NB4 (cell line): ENCODE data around the gene CBY1.
"Not testable (repeated sequence)": the region's sequence is repeated elsewhere in the genome, so short reads cannot be mapped to it uniquely, and the experiment has no call there.

Source experiments
- DNase-seq: peaks from one replicate; pipeline ENCODE4 v3.0.0; 2010; ENCODE audit warnings: low read depth
- H3K4me3 ChIP-seq: one replicate; pipeline ENCODE4 v1.5.1; 2011; ENCODE audit warnings: mild to moderate bottlenecking, low read depth, low read length, moderate library complexity
- MYC ChIP-seq: IDR thresholded peaks from 2 replicates; pipeline ENCODE4 v1.6.1; 2011; ENCODE audit warnings: low read depth, low read length
- POLR2A ChIP-seq: IDR thresholded peaks from 2 replicates; pipeline ENCODE4 v1.6.1; 2011; ENCODE audit warnings: mild to moderate bottlenecking; ENCODE audit not compliant: insufficient read length; ENCODE audit errors: extremely low read depth
- TF ChIP-seq, protein P1 (sequence below): IDR thresholded peaks from one replicate; pipeline ENCODE4 v1.5.1; 2012; ENCODE audit warnings: low read depth, low read length
- TF ChIP-seq, protein P2 (sequence below): IDR thresholded peaks from 2 replicates; pipeline ENCODE4 v1.6.1; 2011; ENCODE audit warnings: low read depth, low read length

Gene CBY1

DNA sequence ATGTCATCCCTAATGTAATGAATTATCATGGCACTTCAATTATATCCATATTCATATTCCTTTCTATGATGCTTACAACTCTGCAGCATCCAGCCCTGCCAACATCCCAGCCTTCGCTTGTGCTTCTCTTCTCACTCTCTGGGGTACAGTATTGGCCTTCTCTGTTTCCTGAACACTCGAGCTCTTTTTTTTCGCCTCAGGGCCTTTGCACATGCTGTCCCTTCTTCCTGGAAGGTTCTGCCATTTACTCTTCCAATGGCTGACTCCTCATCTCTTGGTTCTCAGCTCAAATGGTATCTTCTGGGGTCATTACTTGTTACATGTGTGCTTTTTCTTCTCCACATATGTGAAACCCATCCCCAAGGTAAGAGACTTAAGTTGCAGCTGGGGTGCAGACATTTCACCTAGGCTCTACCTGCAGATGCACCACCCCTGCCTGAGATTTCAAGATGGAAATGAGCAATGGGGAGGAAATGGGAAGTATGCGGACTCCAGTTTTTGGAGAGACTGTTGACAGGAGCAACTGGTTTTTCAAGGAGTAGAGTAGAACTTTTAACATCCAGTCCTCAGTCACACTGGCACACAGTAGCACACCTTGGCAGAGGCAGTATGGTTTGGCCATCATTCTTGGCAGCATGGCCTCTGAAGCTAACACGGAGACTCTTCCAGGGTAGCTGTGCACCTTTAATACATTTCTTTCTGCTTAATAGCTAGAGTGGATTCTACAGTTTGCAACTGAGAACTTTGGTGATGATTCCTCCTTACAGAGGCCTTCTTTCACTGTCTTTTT is 44.0 kb upstream of the CBY1 start:
- TF ChIP-seq, protein P1, sequence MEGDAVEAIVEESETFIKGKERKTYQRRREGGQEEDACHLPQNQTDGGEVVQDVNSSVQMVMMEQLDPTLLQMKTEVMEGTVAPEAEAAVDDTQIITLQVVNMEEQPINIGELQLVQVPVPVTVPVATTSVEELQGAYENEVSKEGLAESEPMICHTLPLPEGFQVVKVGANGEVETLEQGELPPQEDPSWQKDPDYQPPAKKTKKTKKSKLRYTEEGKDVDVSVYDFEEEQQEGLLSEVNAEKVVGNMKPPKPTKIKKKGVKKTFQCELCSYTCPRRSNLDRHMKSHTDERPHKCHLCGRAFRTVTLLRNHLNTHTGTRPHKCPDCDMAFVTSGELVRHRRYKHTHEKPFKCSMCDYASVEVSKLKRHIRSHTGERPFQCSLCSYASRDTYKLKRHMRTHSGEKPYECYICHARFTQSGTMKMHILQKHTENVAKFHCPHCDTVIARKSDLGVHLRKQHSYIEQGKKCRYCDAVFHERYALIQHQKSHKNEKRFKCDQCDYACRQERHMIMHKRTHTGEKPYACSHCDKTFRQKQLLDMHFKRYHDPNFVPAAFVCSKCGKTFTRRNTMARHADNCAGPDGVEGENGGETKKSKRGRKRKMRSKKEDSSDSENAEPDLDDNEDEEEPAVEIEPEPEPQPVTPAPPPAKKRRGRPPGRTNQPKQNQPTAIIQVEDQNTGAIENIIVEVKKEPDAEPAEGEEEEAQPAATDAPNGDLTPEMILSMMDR: no peak
- DNase-seq: no peak
- no peak overlapping the region for H3K4me3 ChIP-seq

DNA sequence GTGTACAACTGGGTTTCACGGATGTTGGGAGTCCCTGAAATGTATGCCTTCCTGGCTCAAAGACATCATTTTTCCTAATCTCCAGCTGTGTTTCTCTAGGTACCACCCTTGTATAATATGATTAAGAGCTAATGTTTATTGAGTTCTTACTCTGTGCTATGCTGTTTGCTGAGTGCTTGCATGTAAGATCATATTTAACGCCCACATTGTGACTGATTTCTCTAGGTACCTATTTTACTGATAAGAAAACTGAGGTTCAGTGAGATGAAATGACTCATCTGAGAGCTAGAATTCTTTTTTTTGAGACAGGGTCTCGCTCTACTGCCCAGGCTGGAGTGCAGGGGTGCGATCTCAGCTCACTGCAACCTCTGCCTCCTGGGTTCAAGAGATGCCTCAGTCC is 42.9 kb upstream of the CBY1 start:
- no peak overlapping the region for H3K4me3 ChIP-seq
- DNase-seq: no peak
- TF ChIP-seq MYC (no peak), POLR2A (no peak)
- TF ChIP-seq, protein P1: no peak
- TF ChIP-seq, protein P2, sequence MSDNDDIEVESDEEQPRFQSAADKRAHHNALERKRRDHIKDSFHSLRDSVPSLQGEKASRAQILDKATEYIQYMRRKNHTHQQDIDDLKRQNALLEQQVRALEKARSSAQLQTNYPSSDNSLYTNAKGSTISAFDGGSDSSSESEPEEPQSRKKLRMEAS: no peak

DNA sequence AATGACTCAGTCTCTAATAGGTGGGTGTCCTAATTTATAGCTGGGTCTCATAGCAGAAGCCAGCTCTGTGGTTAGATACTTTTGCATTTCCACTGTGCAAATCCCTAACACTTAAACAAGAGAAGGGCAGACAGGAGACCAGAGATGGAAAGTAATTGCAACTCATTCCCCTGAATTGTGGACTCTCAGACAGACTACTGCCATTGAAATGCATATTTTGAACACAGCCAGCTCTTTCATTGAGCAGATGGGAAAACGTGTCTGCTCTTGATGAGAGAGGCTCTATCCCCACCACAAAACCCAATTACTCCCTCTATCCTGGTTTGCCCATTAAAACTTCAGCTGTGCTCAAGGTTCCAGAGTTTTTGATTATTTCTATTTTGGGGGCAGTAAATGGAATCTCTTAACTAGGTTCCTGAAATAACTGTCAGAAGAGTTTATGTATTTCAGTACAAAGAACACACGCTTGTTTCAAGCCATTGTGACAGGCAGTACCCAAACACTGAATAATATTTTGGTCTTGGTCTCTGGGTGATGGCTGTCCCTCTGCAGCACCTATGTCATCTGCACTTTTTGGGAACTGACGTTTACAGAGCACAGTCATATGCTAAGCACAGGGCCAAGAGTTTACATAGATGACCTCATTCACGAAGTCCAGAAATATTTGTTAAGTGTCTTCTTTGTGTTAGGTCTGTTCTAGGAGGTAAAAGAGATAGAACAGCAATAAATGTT is 41.9 kb upstream of the CBY1 start:
- DNase-seq: no peak
- no peak overlapping the region for H3K4me3 ChIP-seq
- TF ChIP-seq, protein P2: no peak
- TF ChIP-seq MYC: no peak
- no peak for TF ChIP-seq POLR2A
- TF ChIP-seq, protein P1: no peak

DNA sequence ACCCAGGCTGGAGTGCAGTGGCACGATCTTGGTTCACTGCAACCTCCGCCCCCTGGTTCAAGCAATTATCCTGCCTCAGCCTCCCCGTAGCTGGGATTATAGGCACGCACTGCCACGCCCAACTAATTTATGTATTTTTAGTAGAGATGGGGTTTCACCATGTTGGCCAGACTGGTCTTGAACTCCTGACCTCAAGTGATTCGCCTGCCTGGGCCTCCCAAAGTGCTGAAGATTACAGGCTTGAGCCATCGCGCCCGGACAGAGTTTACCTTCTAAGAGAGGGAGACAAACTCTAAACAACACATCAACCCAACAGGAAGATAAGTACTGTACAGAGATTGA is 41.4 kb upstream of the CBY1 start:
- DNase-seq, H3K4me3 ChIP-seq: not testable (repeated sequence)

DNA sequence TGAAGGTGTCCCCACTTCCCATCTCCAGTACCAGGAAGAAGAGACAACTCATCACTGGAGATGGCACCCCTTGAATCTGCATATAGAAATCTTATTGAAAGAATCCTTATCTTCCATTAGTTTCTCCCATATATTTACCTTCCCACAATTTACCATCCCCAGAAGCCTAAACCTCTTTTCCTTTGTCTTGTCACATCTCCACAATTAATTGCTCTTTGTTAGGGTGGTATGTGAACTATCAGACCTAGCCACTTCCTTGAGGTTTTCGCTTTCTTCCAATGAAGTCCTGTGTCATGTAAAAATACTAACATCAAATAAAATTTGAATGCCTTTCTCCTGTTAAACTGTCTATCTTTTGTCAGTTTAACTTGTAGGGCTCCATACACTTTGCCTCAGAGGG is 38.2 kb upstream of the CBY1 start:
- TF ChIP-seq MYC (no peak), POLR2A (no peak)
- TF ChIP-seq, protein P1: no peak
- TF ChIP-seq, protein P2: no peak
- no peak overlapping the region for H3K4me3 ChIP-seq
- DNase-seq: no peak

DNA sequence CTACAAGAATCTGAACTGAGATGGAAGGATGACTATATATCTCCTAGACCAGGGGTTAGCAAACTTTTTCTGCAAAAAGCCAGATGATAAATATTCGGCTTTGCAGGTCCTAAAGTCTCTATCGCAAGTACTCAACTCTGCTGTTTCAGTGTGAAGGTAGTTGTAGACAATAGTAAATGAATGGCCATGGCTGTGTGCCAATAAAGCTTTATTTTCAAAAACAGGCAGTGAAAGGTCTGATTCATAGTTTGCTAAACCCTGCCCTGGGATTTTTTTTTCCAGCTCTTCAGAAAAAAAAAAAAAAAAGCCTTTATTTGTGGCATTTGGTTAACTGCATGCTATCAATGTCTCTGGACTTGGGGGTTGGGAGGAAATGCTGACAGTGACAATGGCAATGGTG is 37.8 kb upstream of the CBY1 start:
- DNase-seq: no peak
- no peak overlapping the region for H3K4me3 ChIP-seq
- TF ChIP-seq, protein P2: no peak

DNA sequence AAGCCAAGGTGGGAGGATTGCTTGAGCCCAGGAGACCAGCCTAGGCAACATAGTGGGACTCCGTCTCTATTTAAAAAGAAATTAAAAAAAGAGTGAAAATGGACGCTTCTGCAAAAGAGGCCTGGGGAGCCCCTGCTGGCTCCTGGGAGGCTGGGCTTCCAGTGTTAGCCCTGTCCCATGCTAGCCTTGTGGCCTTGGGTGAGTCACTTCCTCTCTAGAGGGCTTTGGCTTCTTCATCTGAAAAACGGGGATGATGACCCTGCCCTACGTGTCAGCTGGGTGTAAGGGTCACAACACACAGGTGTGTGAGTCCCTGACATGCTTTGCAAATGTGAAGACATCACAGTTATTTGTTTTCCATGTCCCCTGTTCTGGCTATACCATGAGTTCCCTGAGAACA is 33.1 kb upstream of the CBY1 start:
- DNase-seq: peak; percentile 72
- no peak overlapping the region for H3K4me3 ChIP-seq
- TF ChIP-seq, protein P2: no peak
- TF ChIP-seq, protein P1: no peak
- TF ChIP-seq POLR2A (no peak), MYC (no peak)
